Epidermal melanocyte (primary cell): ENCODE data around the gene CDH4.

Experiments used
- DNase-seq: peaks from one replicate; pipeline ENCODE4 v3.0.0; 2011; ENCODE audit warnings: low spot score; ENCODE audit not compliant: insufficient read length

CDH4 gene

DNA sequence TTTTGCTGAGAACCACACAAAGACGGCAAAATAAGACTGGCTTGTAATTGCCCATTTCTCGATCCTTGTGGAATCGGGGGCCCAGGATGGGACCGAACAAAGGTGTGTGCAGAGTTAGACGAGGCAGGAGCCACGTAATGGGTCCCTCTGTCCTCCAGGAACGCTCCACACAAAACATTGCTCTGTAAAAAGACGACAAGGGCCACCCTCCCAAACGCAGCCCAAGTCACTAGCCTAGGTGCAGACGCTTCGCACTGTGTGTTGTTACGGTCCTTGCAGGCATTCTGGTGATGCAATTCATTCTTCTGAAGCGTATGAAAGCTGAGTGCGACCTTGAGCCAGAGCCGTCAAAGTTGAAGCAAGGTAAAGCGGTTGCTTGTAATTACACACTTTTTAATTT, 450.2 kb downstream of the CDH4 start:
- DNase-seq: no peak

DNA sequence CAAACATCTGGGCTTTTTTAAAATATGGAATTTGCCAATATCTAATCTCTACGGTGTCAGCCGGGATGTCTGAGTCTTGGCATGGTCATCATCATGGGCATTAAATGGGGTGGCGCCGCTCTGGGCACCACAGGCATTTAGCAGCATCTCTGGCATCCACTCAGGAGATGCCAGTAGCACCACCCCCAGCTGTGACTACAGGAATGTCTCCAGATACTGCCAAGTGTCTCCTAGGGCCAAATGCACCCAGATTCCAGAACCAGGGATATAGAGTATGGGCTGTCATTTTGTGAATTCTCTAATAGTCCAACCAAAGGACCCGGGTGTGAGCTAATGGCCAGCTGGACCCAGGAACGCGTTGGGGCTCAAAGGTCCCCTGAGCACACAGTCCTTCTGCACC, 452.6 kb downstream of the CDH4 start:
- no peak for DNase-seq

DNA sequence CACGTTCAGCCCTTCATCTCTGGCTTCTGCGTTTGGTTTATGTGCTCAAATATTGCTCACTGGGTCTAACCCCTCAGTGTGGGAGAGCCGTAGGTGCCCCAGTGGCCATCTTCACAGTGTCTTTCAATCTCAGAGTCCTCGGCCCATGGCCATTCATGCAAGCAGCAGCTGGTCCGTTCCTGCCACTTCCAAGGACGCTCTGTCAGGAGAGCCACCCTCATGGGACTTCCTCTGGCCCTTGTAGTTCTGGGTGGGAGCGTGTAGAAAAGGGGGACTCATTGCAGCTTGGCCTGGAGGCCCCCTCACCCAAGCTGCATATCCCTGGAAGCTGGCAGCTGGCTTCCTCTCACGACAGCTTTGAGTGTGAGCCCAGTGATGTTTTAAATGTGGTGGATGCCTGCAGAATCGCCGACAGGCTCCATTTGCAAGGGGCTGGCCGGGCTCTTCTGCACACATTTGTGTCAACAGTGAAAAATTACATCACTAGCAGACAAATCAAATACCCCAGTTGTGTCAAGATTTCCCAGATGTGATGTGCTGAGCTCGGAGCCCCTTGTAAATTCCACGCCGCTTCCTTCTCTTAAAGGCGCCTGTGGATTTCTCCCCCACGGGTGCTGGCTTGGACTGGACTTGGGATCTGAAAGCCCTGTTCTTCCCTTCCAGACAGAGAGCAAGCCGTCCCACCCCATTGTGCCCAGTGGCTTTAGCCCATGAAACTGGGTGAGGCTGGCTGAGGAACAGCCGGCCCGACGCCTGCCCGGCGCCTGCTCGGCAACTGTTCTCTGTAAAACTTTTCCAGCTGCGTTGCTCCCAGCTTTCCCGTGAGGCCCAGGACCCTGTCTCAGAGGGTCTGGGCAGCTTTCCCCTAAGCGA, 453.6 kb downstream of the CDH4 start:
- no peak for DNase-seq

DNA sequence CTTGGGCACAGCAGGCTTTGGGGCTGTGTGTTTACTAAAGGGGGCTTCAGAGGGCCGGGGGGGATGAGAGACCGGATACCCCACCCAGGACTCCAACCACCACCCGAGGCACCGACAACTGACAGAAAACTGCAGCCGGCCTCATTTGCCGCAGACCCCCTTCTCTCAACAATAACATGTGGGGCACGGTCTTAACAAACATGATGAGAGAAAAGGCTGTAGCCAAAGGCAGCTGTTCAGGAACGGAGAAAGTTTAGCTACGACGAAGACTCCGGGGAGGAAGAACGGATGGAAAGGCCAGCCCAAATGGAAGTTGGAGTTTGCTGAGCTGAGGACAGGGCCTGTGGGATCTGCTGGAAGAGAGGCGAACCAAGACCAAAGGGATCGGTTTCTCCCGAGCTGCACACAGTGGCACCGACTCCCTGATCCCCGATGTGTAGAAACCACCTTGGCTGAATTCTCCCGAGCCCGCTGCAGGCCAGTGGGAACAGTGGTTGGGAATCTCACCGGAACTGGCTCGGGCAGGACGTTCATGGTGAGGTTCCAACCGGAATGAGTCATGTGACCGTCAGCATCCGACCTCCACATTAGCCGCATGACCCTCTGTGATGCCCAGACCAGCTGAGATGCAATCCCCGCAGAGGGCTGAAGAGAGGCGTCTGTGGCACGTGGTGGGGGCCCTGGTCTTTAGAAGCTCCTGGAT, 454.3 kb downstream of the CDH4 start:
- no peak for DNase-seq

DNA sequence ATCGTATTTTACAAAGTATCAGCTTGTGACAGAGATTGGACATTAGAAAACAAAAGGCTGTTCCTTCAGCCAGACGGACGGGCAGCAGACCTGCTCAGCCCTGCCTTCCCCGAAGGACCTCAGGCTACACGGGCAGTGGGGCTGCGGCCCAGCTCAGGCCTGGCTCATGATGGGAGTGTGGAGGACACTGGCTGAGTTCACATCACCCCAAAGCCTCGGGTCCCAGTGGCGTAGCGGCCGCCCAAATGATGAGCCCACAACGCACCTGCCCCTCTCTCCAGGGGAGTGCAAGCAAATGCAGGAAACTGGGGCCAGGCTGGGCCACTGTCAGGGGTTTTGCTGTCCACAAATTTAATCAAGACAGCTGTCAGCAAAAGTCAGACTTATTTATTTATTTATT, 456.8 kb downstream of the CDH4 start:
- no peak for DNase-seq

DNA sequence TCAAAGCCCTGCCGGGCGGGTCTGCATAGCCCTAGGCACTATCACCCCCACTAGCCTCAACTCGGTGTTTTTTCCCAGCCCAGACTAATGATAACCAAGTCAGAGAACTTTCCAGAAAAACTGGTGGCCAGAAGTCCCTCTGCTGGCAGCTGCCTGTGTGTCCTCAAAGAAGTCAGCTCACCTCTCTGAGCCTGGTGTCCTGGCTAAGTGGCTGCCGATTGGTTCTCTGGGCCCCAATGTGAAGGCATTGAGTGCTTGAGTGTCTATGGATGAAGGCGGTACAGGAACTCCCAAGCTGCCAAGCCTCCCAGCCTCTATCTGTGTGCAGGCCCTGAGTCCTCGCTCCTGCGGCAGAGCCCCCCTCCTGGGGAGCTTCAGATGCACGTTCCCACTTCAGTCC, 458.0 kb downstream of the CDH4 start:
- no peak for DNase-seq

DNA sequence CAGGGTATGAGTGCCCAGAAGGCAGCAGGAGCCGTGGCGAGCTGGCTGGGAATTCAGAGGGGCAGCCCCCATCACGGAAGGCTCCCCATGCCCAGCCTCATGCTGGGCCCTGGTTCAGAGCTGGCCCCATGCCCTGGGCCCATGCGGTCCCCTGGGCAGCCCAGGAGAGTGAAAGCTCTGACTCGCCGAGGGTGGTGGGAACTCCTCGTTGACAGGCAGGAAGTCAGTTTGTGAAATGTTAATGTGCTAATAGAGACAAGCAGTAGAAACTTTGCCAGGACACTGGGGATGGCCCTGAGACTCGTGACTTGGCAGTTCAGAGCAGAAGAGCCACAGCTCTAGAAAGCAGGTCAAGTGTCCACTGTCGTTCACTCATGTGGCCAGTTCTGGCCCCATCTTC, 460.6 kb downstream of the CDH4 start:
- DNase-seq: no peak

DNA sequence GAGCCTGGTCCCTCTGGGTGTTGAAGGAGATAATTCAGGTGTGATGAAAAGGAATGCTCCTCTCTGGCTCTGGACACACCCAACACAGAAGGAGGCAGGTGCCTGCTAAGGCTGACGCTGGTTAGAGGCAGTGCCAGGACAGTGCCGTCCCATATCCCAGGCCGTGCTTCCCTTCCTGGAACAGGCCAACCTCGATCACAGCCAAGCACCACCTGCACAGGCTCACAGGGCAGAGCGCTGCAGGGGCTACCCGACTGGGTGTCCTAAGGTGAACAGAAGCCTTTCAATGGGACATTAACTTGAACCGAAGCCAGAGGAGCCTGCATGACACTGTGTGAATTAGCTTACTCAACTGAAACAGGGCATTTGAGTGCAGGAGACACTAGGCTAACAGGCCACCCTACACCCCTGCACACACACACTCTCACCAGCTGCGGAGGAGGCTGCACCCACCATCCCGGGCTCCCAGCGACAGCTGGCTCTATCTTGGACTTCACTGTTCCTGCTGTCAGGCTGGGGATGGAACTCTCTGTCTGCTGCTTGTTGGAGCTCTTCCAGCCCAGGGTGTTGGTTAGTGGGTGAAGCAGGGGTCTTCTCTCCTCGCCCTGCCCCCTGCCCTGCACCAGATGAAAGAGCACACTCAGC, 466.4 kb downstream of the CDH4 start:
- DNase-seq: no peak

DNA sequence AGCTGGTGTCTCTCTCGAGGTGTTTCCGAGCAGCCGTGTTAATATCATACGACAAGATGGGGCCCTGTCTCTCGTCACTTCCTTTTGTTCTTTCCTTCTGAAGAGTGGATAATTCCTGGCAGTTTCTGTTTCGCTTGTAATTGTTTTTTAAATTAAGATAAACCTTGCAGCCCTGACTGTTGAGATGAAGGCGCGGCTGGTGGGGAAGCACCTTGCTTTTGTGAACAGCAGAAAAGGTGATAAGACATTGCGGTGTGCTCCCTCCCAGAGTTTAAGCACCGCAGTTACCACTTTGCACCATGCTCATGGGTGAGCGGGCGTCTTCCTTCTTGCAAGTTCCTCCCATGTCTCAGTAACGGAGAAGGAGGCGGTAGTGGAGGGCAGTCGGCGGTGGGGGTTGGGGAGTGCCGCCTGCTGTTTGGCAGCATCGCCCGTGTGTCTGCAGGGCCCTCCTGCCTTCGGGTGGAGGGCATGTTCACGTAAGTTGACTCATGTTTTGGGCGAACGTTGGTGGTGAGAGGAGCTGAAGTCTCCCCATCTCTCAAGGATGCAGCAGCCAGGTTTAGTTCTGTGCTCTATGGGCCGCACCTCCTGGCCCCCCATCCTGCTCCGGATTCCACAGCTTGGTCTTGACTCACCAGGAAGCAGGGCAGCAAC, 467.8 kb downstream of the CDH4 start:
- DNase-seq: no peak

DNA sequence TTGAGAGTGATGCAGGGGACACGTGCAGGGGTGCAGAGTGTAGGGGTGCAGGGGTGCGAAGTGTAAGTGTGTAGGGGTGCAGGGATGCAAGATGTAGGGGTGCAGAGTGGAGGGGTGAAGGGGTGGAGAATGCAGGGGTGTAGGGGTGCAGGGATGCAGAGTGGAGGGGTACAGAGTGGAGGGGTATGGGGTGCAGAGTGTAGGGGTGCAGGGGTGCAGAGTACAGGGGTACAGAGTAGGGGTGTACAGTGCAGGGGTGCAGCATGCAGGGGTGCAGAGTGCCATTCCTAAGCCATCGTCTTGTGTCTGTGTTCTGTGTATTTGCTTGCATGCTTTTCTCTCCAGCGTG, 468.3 kb downstream of the CDH4 start:
- no peak for DNase-seq

DNA sequence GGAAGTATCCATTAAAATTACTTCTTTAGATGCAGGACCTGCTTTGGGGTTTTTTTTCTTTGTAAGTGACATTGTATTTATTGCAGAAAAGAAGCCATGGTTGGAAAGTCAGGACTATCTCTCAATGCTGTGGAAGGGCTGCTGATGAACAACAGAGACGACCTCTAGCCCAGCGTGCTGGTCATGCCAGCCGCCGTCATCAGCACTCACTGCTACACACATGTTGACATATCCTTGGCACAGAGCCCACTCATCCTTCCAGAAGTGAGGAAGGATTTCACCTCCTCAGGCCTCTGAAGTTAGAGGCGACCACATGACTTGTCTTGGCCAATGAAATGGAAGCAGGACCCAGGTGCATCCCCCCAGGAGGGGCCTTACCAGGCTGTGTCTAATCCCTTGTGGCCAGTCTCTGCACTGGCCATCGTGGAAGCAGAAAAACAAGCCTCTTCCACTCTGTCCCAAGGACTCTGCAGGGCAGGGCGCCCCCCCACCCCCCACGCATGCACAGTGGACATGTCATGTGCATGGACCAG, 470.2 kb downstream of the CDH4 start:
- no peak for DNase-seq

DNA sequence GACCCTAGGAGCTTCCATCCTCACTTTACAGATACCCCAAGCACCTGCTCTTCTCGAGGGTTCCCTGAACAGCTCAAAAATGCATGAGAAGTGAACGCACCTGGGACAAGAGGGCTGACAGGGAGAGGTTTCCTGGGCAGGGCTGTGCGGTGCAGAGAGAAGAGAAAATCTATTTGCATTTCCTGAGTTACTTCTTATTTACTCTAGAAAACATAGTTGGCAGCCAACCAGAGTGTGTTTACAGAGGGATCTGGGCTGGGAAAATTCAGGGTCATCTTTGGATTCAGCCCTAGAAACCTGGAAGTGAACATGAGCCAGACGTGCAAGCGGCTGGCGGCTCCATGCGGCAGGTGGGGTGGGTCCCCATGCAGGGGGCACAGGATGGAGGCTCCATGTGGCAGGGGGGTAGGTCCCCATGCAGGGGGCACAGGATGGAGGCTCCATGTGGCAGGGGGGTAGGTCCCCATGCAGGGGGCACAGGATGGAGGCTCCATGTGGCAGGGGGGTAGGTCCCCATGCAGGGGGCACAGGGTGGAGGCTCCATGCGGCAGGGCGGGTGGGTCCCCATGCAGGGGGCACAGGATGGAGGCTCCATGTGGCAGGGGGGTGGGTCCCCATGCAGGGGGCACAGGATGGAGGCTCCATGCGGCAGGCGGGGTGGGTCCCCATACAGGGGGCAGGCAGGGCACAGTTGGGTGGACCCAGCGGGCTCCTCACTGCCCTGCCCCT, 471.6 kb downstream of the CDH4 start:
- no peak for DNase-seq

DNA sequence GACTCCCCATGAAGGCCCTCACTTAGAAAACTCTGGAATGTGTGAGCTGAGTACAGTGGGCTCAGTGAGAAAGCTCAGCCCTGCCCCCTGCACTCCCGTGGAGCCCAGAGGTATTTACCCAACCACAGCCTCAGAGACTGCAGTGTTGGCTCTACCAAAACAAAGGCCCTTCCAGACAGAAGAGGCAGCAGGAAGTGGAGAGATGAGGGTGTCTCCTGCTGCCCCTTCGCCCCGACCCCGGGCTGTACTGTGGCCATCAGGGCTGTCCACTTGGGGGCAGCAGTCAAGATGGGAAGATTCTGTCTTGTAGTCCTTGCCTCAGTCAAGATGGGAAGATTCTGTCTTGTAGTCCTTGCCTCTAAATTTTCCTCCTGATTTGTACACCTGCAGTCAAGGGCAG, 472.3 kb downstream of the CDH4 start:
- DNase-seq: no peak

DNA sequence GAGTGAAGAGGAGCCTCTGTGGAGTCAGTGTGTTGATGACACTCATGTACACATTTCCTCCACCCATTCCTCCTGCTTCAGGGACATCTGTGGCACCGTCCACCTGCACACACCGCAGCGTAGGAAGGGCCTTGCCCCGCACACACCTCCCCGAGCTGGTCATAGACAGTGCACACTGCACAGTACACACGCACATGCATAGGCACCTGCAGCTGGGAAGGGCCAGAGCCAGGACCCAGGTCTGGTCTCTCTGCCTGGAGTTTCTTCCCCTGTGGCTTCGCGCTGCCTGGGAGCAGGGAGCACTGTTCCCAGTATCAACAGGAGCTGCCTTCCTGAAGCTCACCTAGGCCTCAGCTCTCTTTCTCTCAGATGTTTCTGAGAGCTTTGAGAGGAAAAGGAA, 473.1 kb downstream of the CDH4 start:
- no peak for DNase-seq

DNA sequence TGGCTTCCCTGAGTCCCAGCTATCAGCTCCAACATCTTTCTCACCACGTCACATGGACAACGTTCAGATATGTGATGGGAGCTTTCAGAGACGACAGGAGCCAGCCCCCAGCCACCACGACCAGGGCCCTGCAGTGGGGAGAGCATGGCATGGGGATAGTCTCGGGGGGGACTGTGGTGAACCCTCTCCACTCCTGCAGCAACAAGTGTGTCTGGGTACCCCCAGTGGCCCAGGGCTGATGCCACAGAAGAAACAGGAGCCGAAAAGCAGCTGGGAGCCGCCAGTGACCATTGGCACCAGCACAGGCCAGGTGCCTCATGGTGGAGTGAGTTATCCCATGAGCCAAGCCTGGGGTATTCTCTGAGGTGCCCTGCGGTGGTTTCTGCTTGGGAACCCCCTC, 473.9 kb downstream of the CDH4 start:
- DNase-seq: no peak

DNA sequence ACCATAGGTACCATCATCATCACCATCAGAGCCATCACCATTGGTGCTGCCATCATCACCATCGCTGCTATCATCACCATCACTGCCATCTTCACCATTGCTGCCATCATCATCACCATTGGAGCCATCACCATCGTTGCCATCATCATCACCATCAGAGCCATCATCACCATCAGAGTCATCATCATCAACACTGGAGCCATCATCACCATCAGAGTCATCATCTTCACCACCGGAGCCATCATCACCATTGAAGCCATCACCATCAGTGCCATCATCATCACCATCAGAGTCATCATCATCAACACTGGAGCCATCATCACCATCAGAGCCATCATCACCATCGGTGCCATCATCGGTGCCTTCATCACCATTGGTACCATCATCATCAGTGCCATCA, 474.9 kb downstream of the CDH4 start:
- DNase-seq: no peak

DNA sequence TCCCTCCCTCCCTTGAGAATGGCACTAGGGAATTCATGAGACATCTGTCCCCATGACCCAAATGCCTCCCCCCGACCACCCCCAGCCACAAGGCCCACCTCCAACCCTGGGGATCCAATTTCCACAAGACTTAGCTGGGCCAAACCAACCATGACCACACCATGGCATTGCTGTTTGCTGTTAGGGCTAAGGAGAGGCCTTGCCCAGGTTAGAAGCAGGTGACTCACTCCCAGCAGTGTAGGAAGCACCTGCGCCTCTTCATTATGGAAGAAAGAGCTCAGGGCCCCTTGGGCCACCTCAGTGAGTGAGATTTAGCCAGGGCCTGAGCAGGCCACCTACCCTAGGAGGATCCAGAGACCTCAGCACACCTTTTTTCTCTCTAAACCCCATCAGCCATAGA, 475.7 kb downstream of the CDH4 start:
- no peak for DNase-seq

DNA sequence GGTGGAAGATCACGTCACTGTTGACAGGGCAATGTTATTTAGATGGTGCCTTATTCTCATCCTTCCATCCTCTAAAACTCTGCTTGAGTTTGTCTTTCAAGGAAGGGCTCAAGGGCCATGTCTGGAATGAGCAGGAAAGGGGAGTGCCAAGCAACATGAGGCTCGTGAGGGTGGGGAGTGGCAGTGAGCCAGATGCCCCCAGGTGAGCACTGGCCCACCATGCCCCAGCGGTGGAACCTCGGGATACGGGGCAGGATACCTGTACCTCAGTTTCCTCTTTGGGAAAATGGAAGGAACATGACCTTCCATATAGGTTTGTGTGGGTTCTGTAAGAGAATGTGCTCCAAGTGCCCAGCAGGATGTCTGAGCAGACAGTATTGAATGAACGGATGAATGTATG, 476.3 kb downstream of the CDH4 start:
- DNase-seq: no peak

DNA sequence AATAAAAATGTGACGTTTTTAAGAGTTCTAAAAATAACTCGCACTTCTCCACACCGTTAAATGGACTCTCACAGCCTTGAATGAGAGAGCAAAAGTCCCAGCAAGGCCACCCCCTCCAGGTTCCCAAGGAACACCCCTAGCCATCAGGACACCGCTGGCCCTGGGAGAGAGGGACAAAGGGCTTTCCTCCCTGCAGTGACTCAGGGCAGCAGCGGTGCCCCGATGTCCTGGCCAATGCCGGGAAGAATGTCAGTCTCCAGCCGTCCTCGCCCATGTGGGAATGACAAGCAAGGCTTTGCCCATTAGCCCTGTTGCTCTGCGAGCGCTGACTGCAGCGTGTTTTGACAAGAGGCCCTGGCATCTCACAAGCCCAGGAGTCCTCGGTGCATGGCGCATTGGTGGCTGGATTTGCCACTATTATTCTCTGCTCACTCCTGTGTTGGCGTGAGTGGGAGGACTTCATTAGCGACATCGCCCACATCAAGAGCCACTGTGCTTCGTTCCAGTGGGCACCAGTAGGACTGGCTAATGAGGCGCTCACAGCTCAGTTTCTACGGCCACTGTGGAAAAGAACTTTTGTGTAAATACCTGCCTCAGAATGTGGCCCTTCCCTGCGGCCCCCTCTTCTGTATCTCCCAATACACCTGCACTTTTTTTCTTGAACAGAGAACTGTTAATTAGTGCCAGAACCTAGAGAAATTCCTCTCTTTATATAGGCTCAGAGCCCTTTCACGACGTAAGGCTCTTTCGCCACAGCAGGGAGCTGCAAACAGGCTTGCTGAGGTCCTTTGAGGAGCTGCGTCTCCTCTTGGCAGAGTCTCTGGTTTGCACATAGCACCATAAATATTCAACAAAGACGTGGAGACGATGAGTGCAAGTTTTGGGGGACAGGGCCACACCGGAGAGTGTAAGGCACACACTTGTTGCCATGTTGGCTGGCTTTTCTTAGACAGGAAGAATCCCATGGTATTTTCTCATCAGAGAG, 477.0 kb downstream of the CDH4 start:
- no peak for DNase-seq
